ENCODE measurements around the gene PID1.

GRCh38 chr2:229001196-229001595, 269.9 kb downstream of the PID1 start:
- TF ChIP-seq CTCF (IDR thresholded peaks at IDR 0.05) = no peak
- TF ChIP-seq POLR2A (IDR thresholded peaks at IDR 0.05) = no peak

Measured in body of pancreas (tissue), 4 donors.